HepG2 (cell line): ENCODE data around the gene ZNF207. TPM values are rescaled to one million over a fixed set of nuclear protein-coding genes. Genes with fewer than 3 reads are reported as not detected.
A peak's percentile ranks its signal among the peaks of the same experiment; 100 is the strongest.

Experiments used
- CHD4 ChIP-seq: fragments of 200-600 bp; sonication (generic); IDR thresholded peaks from 2 replicates; pipeline ENCODE4 v1.7.0; 2017; ENCODE audit warnings: mild to moderate bottlenecking, low read length, borderline replicate concordance
- FOSL2 ChIP-seq: sonication (generic); formaldehyde crosslinking; IDR thresholded peaks from 2 replicates; pipeline ENCODE4 v1.4.0; 2020; ENCODE audit warnings: missing genetic modification reagents
- MED1 ChIP-seq: sonication (generic); formaldehyde crosslinking; IDR thresholded peaks from 2 replicates; pipeline ENCODE4 v1.4.0; 2020; ENCODE audit warnings: missing genetic modification reagents
- NAIF1 ChIP-seq: sonication (generic); formaldehyde crosslinking; IDR thresholded peaks from 2 replicates; pipeline ENCODE4 v1.5.0; 2020; ENCODE audit warnings: mild to moderate bottlenecking, missing genetic modification reagents, borderline replicate concordance
- PRMT3 ChIP-seq: sonication (generic); formaldehyde crosslinking; IDR thresholded peaks from 2 replicates; pipeline ENCODE4 v1.8.1; 2022; ENCODE audit warnings: low read depth, mild to moderate bottlenecking, moderate library complexity, missing genetic modification reagents, borderline replicate concordance
- RBFOX2 ChIP-seq: fragments of 200-400 bp; formaldehyde crosslinking; IDR thresholded peaks from 2 replicates; pipeline ENCODE4 v1.6.1; 2017; ENCODE audit warnings: low read depth, mild to moderate bottlenecking, low read length
- RXRB ChIP-seq: IDR thresholded peaks from 2 replicates; pipeline ENCODE4 v1.6.1; 2016; ENCODE audit warnings: borderline replicate concordance, missing genetic modification reagents, missing compliant biosample characterization
- SMC3 ChIP-seq: IDR thresholded peaks from 2 replicates; pipeline ENCODE4 v1.6.1; 2011; ENCODE audit warnings: low read length, improper control_type of control experiment
- SP5 ChIP-seq: IDR thresholded peaks from 2 replicates; pipeline ENCODE4 v1.6.1; 2016; ENCODE audit warnings: low read depth, borderline replicate concordance
- STAG1 ChIP-seq: sonication (generic); formaldehyde crosslinking; IDR thresholded peaks from 2 replicates; pipeline ENCODE4 v1.4.0; 2020; ENCODE audit warnings: missing genetic modification reagents
- THAP11 ChIP-seq: IDR thresholded peaks from 2 replicates; pipeline ENCODE4 v1.6.1; 2016; ENCODE audit warnings: missing biosample characterization, missing genetic modification reagents
- ZNF317 ChIP-seq: sonication (generic); formaldehyde crosslinking; IDR thresholded peaks from 2 replicates; pipeline ENCODE4 v1.5.0; 2020; ENCODE audit warnings: mild to moderate bottlenecking, missing genetic modification reagents
- ZSCAN9 ChIP-seq: IDR thresholded peaks from 2 replicates; pipeline ENCODE4 v1.6.1; 2016; ENCODE audit warnings: borderline replicate concordance
- polyA plus RNA-seq, 8 experiments: library from polyadenylated mRNA; depleted of rRNA in 3 of 8; stranded (reverse) in 7 of 8; unstranded in 1 of 8; fragments of >200 nt; fragmentation: Illumina TruSeq in 4 of 8; extraction: Trizol in 4 of 8; gene quantifications; 2 replicates each; pipeline versions ENCODE4 v1.2.1 to v1.2.3, GENCODE V29; 2011 to 2016; ENCODE audit warnings: low read depth in 4 of 8, missing spikeins in 1 of 8, mixed read lengths in 1 of 8; ENCODE audit not compliant: insufficient read depth in 1 of 8
- total RNA-seq, 5 experiments: library from RNA; depleted of rRNA; stranded (reverse); fragments of >200 nt; fragmentation: Illumina TruSeq; extraction: Trizol; gene quantifications; 2 replicates each; pipeline ENCODE4 v1.2.3, GENCODE V29; 2016; ENCODE audit warnings: low read depth in 1 of 5
- TF ChIP-seq, protein P1 (sequence below): sonication (generic); formaldehyde crosslinking; IDR thresholded peaks from 2 replicates; pipeline ENCODE4 v1.8.1; 2023; ENCODE audit warnings: missing genetic modification reagents, inconsistent platforms, borderline replicate concordance
- TF ChIP-seq, protein P2 (sequence below): sonication (generic); formaldehyde crosslinking; IDR thresholded peaks from 2 replicates; pipeline ENCODE4 v1.4.0; 2020; ENCODE audit warnings: missing genetic modification reagents, borderline replicate concordance
- TF ChIP-seq, protein P3 (sequence below): sonication (generic); formaldehyde crosslinking; IDR thresholded peaks from 2 replicates; pipeline ENCODE4 v1.9.0; 2022; ENCODE audit warnings: low read depth, missing genetic modification reagents
- TF ChIP-seq, protein P4 (sequence below): IDR thresholded peaks from 2 replicates; pipeline ENCODE4 v1.6.1; 2016; ENCODE audit warnings: control low read depth
- TF ChIP-seq, protein P5 (sequence below): sonication (generic); formaldehyde crosslinking; IDR thresholded peaks from 2 replicates; pipeline ENCODE4 v1.4.0; 2020; ENCODE audit warnings: missing genetic modification reagents, borderline replicate concordance
- TF ChIP-seq, protein P6 (sequence below), 2 experiments: sonication (generic) in 1 of 2; formaldehyde crosslinking in 1 of 2; IDR thresholded peaks; 2 replicates each; pipeline versions ENCODE4 v1.4.0 to v1.6.1; 2018 to 2020; ENCODE audit warnings: missing genetic modification reagents in 2 of 2, borderline replicate concordance in 1 of 2, low read depth in 1 of 2, mild to moderate bottlenecking in 1 of 2, missing biosample characterization in 1 of 2

Gene ZNF207
- total and polyA plus RNA-seq, 2 of the 13 experiments (the other 11 are each of a cell fraction or from before 2014, with no cell fraction given): 150 to 164 TPM

DNA sequence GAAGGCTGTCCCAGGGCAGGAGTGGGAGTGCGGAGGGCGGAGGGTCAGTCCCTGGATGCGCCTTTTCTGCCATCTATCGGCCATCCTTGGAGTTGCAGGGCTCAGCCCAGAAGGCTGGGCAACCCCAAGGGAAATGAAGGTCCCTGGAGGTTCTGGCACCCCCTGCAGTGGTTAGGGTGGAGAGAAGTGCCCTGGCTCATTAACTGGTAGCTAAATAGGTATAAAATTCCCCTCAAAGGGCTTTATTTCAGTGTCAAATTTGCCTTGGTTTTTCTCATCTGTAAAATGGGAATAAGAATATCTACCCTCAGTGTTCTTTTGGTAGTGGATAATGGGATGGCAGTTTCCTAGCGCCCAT is 30.4 kb upstream of the ZNF207 start (continued):
- TF ChIP-seq, protein P1, sequence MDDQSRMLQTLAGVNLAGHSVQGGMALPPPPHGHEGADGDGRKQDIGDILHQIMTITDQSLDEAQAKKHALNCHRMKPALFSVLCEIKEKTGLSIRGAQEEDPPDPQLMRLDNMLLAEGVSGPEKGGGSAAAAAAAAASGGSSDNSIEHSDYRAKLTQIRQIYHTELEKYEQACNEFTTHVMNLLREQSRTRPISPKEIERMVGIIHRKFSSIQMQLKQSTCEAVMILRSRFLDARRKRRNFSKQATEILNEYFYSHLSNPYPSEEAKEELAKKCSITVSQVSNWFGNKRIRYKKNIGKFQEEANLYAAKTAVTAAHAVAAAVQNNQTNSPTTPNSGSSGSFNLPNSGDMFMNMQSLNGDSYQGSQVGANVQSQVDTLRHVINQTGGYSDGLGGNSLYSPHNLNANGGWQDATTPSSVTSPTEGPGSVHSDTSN: no peak
- TF ChIP-seq ZSCAN9 (CRISPR knock-in tag) (no peak), PRMT3 (CRISPR knock-in tag) (no peak), ZNF317 (CRISPR knock-in tag) (no peak), CHD4 (peak; percentile 87; the same call in 1 of the 2 replicates), STAG1 (CRISPR knock-in tag) (peak; percentile 86), THAP11 (CRISPR knock-in tag) (peak; percentile 18; the same call in 1 of the 2 replicates), RXRB (peak; percentile 16; the same call in 1 of the 2 replicates), FOSL2 (CRISPR knock-in tag) (no peak), SMC3 (peak; percentile 65), SP5 (CRISPR knock-in tag) (no peak), NAIF1 (CRISPR knock-in tag) (no peak), MED1 (CRISPR knock-in tag) (no peak), RBFOX2 (no peak)
- TF ChIP-seq, protein P2, sequence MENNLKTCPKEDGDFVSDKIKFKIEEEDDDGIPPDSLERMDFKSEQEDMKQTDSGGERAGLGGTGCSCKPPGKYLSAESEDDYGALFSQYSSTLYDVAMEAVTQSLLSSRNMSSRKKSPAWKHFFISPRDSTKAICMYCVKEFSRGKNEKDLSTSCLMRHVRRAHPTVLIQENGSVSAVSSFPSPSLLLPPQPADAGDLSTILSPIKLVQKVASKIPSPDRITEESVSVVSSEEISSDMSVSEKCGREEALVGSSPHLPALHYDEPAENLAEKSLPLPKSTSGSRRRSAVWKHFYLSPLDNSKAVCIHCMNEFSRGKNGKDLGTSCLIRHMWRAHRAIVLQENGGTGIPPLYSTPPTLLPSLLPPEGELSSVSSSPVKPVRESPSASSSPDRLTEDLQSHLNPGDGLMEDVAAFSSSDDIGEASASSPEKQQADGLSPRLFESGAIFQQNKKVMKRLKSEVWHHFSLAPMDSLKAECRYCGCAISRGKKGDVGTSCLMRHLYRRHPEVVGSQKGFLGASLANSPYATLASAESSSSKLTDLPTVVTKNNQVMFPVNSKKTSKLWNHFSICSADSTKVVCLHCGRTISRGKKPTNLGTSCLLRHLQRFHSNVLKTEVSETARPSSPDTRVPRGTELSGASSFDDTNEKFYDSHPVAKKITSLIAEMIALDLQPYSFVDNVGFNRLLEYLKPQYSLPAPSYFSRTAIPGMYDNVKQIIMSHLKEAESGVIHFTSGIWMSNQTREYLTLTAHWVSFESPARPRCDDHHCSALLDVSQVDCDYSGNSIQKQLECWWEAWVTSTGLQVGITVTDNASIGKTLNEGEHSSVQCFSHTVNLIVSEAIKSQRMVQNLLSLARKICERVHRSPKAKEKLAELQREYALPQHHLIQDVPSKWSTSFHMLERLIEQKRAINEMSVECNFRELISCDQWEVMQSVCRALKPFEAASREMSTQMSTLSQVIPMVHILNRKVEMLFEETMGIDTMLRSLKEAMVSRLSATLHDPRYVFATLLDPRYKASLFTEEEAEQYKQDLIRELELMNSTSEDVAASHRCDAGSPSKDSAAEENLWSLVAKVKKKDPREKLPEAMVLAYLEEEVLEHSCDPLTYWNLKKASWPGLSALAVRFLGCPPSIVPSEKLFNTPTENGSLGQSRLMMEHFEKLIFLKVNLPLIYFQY: no peak
- TF ChIP-seq, protein P3, sequence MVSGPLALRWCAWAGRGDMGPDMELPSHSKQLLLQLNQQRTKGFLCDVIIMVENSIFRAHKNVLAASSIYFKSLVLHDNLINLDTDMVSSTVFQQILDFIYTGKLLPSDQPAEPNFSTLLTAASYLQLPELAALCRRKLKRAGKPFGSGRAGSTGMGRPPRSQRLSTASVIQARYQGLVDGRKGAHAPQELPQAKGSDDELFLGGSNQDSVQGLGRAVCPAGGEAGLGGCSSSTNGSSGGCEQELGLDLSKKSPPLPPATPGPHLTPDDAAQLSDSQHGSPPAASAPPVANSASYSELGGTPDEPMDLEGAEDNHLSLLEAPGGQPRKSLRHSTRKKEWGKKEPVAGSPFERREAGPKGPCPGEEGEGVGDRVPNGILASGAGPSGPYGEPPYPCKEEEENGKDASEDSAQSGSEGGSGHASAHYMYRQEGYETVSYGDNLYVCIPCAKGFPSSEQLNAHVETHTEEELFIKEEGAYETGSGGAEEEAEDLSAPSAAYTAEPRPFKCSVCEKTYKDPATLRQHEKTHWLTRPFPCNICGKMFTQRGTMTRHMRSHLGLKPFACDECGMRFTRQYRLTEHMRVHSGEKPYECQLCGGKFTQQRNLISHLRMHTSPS (CRISPR knock-in tag): no peak
- TF ChIP-seq, protein P4, sequence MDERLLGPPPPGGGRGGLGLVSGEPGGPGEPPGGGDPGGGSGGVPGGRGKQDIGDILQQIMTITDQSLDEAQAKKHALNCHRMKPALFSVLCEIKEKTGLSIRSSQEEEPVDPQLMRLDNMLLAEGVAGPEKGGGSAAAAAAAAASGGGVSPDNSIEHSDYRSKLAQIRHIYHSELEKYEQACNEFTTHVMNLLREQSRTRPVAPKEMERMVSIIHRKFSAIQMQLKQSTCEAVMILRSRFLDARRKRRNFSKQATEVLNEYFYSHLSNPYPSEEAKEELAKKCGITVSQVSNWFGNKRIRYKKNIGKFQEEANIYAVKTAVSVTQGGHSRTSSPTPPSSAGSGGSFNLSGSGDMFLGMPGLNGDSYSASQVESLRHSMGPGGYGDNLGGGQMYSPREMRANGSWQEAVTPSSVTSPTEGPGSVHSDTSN: no peak
- TF ChIP-seq, protein P5, sequence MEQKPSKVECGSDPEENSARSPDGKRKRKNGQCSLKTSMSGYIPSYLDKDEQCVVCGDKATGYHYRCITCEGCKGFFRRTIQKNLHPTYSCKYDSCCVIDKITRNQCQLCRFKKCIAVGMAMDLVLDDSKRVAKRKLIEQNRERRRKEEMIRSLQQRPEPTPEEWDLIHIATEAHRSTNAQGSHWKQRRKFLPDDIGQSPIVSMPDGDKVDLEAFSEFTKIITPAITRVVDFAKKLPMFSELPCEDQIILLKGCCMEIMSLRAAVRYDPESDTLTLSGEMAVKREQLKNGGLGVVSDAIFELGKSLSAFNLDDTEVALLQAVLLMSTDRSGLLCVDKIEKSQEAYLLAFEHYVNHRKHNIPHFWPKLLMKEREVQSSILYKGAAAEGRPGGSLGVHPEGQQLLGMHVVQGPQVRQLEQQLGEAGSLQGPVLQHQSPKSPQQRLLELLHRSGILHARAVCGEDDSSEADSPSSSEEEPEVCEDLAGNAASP (CRISPR knock-in tag): 0 out of 2 replicates have a peak, but pooled peaks have one; percentile 41
- TF ChIP-seq, protein P6, sequence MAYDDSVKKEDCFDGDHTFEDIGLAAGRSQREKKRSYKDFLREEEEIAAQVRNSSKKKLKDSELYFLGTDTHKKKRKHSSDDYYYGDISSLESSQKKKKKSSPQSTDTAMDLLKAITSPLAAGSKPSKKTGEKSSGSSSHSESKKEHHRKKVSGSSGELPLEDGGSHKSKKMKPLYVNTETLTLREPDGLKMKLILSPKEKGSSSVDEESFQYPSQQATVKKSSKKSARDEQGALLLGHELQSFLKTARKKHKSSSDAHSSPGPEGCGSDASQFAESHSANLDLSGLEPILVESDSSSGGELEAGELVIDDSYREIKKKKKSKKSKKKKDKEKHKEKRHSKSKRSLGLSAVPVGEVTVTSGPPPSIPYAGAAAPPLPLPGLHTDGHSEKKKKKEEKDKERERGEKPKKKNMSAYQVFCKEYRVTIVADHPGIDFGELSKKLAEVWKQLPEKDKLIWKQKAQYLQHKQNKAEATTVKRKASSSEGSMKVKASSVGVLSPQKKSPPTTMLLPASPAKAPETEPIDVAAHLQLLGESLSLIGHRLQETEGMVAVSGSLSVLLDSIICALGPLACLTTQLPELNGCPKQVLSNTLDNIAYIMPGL (CRISPR knock-in tag; IDR thresholded peaks at IDR 0.05; ENCODE audit: borderline replicate concordance in 1 of 2, low read depth in 1 of 2): peak; percentile 47 to 55; a peak in 1 of 4 replicates
